Amniotic epithelial cell (primary cell): ENCODE results near the gene NID1.
"Not testable (repeated sequence)": the region's sequence is repeated elsewhere in the genome, so short reads cannot be mapped to it uniquely, and the experiment has no call there.

Source experiments
- DNase-seq: peaks from one replicate; pipeline ENCODE4 v3.0.0-alpha.2; 2010; ENCODE audit warnings: low read depth

Gene NID1

GRCh38 chr1:235933766-235934116 is 131.1 kb downstream of the NID1 start:
- DNase-seq, result no peak

DNA sequence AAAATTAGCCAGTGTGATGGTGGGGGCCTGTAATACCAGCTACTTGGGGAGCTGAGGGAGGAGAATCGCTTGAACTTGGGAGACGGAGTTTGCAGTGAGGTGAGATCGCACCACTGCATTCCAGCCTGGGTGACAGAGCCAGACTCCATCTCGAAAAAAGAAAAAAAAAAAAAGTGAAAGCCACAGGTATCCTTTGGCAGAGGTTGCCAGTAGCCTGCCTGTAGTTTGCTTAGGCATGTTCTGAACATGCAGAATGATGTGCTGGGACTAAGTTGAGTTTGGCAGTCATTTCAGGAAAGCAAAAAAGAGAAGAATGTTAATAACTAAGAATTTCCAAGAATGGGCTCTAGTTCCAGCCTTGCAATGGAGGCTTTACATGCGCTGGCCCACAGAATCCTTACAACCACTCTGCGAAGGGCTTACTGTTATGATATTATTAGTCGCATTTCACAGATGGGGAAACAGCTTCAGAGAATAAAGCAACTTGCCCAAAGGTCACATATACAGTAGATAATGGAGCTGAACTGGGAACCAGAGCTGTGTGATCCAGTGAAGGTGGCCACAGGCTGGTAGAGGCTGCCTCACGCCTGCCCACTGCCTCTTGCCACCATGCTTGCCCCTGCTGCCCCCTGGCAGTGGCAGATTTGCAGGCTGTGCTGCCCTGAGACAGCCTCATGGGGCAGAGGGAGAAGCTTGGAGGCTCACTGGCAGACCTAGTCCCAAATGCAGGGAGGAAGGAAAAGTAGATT is 131.7 kb downstream of the NID1 start:
- DNase-seq, result no peak

DNA sequence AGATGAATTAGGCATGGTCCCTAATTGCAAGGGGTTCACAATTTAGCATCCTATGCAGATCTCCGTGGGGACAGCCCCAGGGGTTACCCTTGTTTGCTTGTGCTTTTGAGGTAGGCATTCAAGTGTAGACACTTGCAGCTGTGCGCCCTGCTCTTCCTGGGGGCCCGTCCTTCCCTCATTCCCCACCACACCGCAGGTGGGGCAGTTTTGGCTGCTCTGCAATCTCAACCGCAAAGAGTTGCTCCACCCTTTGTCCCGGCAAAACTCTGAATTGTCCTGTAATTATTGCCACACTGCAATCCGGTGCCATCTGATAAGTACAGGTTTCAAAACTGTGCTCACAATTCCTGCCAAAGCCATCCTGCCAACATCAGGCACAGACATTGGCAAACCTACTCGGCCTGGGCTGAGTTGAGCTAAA is 132.8 kb downstream of the NID1 start:
- no peak for DNase-seq

DNA sequence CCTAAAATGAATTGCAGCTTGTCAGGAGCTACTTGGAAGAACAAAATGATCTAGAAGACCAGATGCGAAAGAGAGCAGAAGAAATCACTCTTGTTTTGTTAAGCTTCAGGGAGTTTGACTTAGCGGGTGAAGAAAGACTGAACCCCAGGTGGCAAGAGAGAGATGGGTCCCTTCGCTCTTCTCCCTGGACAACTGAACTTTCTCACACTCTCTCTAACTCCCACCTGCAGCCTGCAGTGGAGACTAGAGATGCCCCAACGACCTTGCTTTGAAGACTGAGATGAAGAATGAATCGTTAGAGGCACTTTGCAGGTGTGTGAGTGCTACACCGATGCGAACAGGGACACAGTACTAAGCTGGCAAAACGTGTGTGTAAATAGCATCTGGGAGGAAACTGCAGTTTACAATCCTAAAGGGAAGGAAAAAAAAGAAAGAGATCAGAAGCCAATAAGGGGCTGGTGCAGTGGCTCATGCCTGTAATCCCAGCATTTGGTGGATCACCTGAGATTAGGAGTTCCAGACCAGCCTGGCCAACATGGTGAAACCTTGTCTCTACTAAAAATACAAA is 133.6 kb downstream of the NID1 start:
- DNase-seq, result no peak

DNA sequence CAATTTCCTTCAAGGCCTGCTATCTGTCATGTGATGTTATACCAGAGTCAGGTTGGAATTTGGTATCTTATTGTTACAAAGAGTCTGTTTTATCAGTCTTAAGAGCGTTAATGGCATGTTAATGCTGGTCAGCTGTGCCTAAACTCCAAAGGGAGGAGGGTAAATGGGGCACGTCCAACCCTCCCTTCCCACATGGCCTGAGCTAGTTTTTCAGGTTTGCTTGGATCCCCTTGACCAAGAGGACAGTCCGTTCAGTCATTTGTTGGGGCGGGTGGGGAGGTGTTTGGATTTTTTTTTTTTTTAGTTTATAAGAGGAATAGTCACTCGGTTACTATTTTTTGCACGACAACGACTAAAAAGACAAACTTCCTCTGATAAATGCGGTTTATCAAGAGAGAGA is 134.3 kb downstream of the NID1 start:
- DNase-seq, result no peak

GRCh38 chr1:235929216-235929615 is 135.7 kb downstream of the NID1 start:
- no peak for DNase-seq

- DNase-seq, result no peak
Measured at GRCh38 chr1:235928197-235928596, 136.7 kb downstream of the NID1 start.

DNA sequence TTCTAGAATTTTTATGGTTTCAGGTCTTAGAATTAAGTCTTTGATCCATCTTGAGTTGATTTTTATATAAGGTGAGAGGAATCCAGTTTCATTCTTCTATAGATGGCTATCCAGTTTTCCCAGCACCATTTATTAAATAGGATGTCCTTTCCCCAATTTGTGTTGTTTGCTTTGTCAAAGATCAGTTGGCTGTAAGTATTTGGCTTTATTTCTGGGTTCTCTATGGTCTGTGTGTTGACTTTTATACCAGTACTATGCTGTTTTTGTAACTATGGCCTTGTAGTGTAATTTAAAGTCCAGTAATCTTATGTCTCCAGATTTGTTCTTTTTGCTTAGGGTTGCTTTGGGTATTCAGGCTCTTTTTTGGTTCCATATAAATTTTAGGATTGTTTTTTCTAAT is 137.3 kb downstream of the NID1 start:
- DNase-seq, result not testable (repeated sequence)
